ENCODE measurements around the gene GIMAP7.

GIMAP7 gene

GRCh38 chr7:150524018-150524417, 9.3 kb downstream of the GIMAP7 start:
- TF ChIP-seq CTCF (IDR thresholded peaks at IDR 0.05; ENCODE audit: low read depth, low read length), result no peak
- DNase-seq (ENCODE audit: low read depth, low spot score), result no peak
- in situ Hi-C loops (cut with HindIII; ENCODE audit: low sequenced_read_pairs), result no loop called here
- H3K4me3 ChIP-seq (ENCODE audit: low read depth, low read length), result no peak overlapping the region

GRCh38 chr7:150531704-150532103, 17.0 kb downstream of the GIMAP7 start:
- no peak for TF ChIP-seq CTCF (IDR thresholded peaks at IDR 0.05; ENCODE audit: low read depth, low read length)
- H3K4me3 ChIP-seq (ENCODE audit: low read depth, low read length), result no peak overlapping the region
- DNase-seq (ENCODE audit: low read depth, low spot score), result no peak
- in situ Hi-C loops (cut with HindIII; ENCODE audit: low sequenced_read_pairs), result no loop called here

GRCh38 chr7:150538259-150538658, 23.6 kb downstream of the GIMAP7 start:
- no peak overlapping the region for H3K4me3 ChIP-seq (ENCODE audit: low read depth, low read length)
- no peak for TF ChIP-seq CTCF (IDR thresholded peaks at IDR 0.05; ENCODE audit: low read depth, low read length)
- DNase-seq (ENCODE audit: low read depth, low spot score), result no peak
- in situ Hi-C loops (cut with HindIII; ENCODE audit: low sequenced_read_pairs), result no loop called here

- in situ Hi-C loops (cut with HindIII; ENCODE audit: low sequenced_read_pairs), result no loop called here
- DNase-seq (ENCODE audit: low read depth, low spot score), result no peak
- TF ChIP-seq CTCF (IDR thresholded peaks at IDR 0.05; ENCODE audit: low read depth, low read length), result no peak
- no peak overlapping the region for H3K4me3 ChIP-seq (ENCODE audit: low read depth, low read length)
Measured at GRCh38 chr7:150553163-150553562, 38.5 kb downstream of the GIMAP7 start.

GRCh38 chr7:150556521-150557138, 42.0 kb downstream of the GIMAP7 start:
- no peak for TF ChIP-seq CTCF (IDR thresholded peaks at IDR 0.05; ENCODE audit: low read depth, low read length)
- no peak overlapping the region for H3K4me3 ChIP-seq (ENCODE audit: low read depth, low read length)
- DNase-seq (ENCODE audit: low read depth, low spot score), result no peak
- in situ Hi-C loops (cut with HindIII; ENCODE audit: low sequenced_read_pairs), result no loop called here

- no peak for DNase-seq (ENCODE audit: low read depth, low spot score)
- no peak overlapping the region for H3K4me3 ChIP-seq (ENCODE audit: low read depth, low read length)
- in situ Hi-C loops (cut with HindIII; ENCODE audit: low sequenced_read_pairs), result no loop called here
- no peak for TF ChIP-seq CTCF (IDR thresholded peaks at IDR 0.05; ENCODE audit: low read depth, low read length)
Measured at GRCh38 chr7:150560486-150560885, 45.8 kb downstream of the GIMAP7 start.

- no peak for TF ChIP-seq CTCF (IDR thresholded peaks at IDR 0.05; ENCODE audit: low read depth, low read length)
- DNase-seq (ENCODE audit: low read depth, low spot score), result no peak
- in situ Hi-C loops (cut with HindIII; ENCODE audit: low sequenced_read_pairs), result no loop called here
Measured at GRCh38 chr7:150562919-150563318, 48.2 kb downstream of the GIMAP7 start.

More at GRCh38 chr7:150562919-150563318, 48.2 kb downstream of the GIMAP7 start:
- H3K4me3 ChIP-seq (ENCODE audit: low read depth, low read length), result no peak overlapping the region

Data from astrocyte of the spinal cord (primary cell).